Epithelial cell of esophagus (primary cell): ENCODE measurements around the gene FOXF2.

ENCODE experiments used
- DNase-seq: peaks from one replicate; pipeline ENCODE4 v3.0.0; 2010; ENCODE audit warnings: low read depth
- H3K4me3 ChIP-seq: 2 replicates; pipeline ENCODE4 v1.5.1; 2011; ENCODE audit warnings: mild to moderate bottlenecking, low read length, control low read depth
- TF ChIP-seq, protein P1 (sequence below): IDR thresholded peaks from 2 replicates; pipeline ENCODE4 v1.5.1; 2011; ENCODE audit warnings: low read depth, mild to moderate bottlenecking, low read length, control low read depth, inconsistent platforms; ENCODE audit not compliant: insufficient read depth; ENCODE audit errors: missing control alignments

FOXF2 gene

DNA sequence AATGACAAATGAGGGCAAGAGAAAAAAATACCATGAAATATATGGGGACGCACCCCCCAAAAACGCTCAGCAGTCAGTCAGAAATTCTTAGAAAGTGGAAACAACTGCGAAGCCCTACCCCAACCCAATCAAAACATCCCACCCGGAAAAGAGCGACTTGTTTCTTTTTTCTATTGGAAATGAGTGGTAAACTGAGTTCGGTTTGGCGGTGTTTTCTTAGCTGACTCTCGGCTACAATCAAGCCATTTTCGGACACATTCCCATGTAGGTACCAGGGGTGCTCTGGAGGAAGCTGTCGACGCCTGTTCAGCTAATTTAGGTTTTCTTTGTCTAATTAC lies 1.9 kb upstream of the FOXF2 start:
- no peak for DNase-seq
- no peak overlapping the region for H3K4me3 ChIP-seq
- TF ChIP-seq, protein P1, sequence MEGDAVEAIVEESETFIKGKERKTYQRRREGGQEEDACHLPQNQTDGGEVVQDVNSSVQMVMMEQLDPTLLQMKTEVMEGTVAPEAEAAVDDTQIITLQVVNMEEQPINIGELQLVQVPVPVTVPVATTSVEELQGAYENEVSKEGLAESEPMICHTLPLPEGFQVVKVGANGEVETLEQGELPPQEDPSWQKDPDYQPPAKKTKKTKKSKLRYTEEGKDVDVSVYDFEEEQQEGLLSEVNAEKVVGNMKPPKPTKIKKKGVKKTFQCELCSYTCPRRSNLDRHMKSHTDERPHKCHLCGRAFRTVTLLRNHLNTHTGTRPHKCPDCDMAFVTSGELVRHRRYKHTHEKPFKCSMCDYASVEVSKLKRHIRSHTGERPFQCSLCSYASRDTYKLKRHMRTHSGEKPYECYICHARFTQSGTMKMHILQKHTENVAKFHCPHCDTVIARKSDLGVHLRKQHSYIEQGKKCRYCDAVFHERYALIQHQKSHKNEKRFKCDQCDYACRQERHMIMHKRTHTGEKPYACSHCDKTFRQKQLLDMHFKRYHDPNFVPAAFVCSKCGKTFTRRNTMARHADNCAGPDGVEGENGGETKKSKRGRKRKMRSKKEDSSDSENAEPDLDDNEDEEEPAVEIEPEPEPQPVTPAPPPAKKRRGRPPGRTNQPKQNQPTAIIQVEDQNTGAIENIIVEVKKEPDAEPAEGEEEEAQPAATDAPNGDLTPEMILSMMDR, result no peak

DNA sequence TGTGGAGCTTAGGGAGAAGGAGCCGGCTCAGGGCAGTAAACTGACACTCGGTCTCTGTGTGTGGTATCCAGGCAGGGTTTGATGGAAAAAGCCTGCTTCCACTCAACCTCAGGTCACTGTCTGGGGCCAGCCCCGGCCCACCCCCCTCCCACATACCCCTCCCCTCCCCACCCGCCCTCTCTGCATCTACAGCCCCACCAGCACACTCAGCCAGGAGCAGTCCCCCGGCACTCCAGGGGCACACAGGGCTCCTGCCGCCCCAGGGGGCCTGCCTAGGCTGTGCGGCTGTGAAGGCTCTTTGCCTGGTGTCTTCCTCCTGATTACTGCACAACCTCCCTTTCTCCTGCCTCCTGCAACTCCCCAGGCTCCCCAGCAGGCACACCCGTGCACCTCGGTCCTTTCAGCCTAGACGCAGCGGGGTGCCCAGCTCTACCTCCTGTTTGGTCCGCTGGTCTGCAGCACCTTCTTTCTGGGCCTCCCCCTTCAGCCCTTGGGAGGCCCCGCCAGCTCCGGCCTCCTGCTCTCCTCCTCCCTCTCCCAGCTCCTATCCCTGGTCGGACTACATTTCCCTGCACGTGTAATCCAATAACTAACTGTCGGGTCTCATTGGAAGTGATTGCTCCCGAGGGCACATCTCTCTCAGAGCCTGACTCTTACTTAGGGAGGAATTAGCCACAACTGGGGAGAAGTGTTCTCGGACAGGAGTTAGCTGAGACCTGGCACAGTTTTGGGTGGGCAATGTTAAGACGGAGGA lies 1.3 kb upstream of the FOXF2 start:
- DNase-seq, result no peak
- no peak overlapping the region for H3K4me3 ChIP-seq
- TF ChIP-seq, protein P1, result no peak

DNA sequence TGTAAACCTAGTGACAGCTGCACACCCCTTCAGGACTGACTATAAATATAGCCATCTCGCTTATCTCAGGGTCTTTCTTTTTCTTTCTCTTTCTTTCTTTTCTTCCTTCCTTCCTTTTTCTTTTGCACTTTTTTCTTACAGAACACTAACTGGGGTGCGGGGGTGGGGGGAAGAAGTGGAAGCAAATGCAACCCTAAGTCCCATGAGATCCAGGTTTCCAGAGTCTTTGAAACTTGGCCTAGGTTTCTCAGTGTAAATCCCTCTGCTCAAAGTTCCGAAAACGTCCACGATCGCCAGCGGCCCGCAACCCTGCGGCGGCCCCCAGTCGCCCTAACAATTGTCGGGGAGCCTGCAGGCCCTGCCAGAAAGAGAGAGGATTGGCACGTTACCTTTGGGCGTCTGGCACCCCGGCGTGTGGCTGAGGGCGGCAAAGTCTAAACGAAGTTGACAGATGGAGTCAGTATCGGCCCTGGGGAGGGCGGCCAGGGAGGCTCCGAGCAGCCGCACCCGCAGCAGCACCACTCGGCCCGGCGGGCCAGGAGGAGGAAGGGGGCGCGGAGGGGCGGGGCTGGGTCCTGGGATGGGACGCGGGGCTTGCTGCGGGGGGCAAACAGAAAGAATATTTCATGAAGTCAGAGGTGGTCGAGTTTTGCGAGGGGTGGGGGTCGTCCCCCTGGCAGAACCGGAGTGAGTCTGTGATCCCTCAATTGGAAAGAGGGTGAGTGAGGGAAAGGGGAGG lies 577 bp upstream of the FOXF2 start:
- DNase-seq, result no peak
- no peak overlapping the region for H3K4me3 ChIP-seq
- TF ChIP-seq, protein P1, result no peak

DNA sequence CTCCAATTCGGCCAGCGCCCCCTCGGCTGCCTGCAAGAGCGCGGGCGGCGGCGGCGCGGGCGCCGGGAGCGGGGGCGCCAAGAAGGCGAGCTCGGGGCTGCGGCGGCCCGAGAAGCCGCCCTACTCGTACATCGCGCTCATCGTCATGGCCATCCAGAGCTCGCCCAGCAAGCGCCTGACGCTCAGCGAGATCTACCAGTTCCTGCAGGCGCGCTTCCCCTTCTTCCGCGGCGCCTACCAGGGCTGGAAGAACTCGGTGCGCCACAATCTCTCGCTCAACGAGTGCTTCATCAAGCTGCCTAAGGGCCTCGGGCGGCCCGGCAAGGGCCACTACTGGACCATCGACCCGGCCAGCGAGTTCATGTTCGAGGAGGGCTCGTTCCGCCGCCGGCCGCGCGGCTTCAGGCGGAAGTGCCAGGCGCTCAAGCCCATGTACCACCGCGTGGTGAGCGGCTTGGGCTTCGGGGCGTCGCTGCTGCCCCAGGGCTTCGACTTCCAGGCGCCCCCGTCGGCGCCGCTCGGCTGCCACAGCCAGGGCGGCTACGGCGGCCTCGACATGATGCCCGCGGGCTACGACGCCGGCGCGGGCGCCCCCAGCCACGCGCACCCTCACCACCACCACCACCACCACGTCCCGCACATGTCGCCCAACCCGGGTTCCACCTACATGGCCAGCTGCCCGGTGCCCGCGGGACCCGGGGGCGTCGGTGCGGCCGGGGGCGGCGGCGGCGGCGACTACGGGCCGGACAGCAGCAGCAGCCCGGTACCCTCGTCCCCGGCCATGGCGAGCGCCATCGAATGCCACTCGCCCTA lies 963 bp downstream of the FOXF2 start:
- peak; percentile 70 for DNase-seq
- peak overlapping the region; percentile 32 for H3K4me3 ChIP-seq
- TF ChIP-seq, protein P1, result no peak

DNA sequence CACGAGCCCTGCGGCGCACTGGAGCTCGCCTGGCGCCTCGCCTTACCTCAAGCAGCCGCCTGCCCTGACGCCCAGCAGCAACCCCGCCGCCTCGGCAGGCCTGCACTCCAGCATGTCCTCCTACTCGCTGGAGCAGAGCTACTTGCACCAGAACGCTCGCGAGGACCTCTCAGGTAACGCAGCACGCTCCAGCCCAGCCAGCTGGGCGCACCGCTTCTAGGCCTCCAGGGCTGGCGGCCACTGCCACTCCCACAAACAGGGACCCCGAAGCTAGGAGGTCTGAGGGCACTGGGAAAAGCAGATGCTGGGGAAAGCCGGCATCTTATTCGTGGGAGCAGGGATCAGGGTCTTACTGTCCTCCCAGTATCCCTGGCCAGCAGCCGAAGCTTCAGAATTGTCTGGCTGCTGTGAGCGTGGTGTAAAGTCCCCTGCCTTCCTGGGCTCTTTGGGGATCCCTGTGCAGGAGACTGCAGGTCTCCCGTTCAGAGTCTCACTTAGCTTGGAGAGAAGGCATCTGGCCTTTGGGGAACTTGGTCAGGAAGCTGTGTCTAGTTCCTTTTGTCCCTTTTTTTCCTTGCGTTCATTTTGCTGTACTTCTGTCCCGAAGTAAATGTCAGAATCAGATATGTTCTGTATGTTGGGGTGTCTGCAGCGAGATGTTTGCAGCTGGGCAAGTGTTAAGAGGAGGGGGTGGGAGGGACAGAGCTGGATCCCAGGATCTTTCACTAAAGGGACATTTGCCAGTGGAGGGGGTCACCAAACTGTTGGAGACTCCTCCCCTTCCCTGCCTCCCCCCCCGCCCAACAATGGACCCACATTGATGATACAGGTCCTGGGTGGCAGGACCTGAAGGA lies 1.8 kb downstream of the FOXF2 start:
- TF ChIP-seq, protein P1, result no peak
- DNase-seq, result peak; percentile 26
- H3K4me3 ChIP-seq, result no peak overlapping the region

DNA sequence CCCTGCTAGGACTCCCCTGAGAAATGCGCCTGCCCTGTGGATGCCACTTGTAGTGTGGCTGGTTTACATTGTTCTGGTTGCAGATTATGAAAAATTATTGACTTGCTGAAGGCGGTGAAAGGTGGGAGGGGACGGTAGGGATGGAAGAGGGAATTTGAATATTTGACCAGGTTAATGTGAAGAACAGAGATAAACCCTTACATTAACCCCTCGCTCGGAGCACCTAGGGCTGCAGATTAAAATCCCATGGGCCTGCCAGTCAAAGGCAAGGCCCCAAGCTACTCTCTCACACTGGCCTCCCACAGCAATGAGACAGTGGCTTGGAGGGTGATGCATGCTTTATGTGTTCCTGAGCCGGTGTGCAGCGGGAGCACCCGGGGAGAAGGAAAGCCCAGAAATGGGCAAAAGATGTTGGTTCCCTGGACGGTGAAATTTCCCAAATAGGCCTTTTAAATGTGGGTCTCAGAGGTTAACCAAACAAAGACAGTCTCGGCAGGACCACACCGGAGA lies 2.5 kb downstream of the FOXF2 start:
- H3K4me3 ChIP-seq, result no peak overlapping the region

More for the DNA sequence above, 2.5 kb downstream of the FOXF2 start:
- no peak for DNase-seq
- TF ChIP-seq, protein P1, result no peak
